H54 (cell line): ENCODE data around the gene NSD2.
"Not testable (repeated sequence)": the region's sequence is repeated elsewhere in the genome, so short reads cannot be mapped to it uniquely, and the experiment has no call there.

Source experiments
- DNase-seq: peaks from one replicate; pipeline ENCODE4 v3.0.0; 2011; ENCODE audit warnings: low spot score, mixed read lengths; ENCODE audit not compliant: insufficient read length
- FAIRE-seq: peaks from 3 replicates; lab custom pipeline; 2011; peaks lifted over from hg19 to GRCh38; lab: Jason Lieb, UNC
- POLR2A ChIP-seq: IDR thresholded peaks from 2 replicates; pipeline ENCODE4 v1.6.1; 2011; ENCODE audit warnings: low read depth, mild to moderate bottlenecking, low read length

NSD2 gene

DNA sequence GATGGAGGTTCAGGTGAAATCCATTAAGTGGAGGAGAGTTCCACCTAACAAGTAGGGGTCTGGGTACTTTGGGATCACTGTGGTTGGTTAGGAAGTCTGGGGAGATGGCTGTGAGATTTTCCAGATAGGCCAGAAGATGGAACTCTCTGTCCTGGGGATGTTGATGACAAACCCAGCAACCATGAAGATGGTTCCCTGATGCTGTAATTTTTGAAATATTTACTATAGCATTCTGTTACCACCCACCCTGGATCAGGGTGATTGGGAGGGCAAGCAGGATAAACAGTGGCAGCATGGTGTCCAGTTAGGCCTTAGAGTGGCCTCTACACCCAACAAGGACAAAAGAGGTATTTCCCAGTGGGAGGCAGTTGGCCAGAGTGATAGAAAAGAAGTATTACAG lies 153.5 kb downstream of the NSD2 start:
- DNase-seq (no peak), FAIRE-seq (no peak)
- TF ChIP-seq POLR2A, result no peak

DNA sequence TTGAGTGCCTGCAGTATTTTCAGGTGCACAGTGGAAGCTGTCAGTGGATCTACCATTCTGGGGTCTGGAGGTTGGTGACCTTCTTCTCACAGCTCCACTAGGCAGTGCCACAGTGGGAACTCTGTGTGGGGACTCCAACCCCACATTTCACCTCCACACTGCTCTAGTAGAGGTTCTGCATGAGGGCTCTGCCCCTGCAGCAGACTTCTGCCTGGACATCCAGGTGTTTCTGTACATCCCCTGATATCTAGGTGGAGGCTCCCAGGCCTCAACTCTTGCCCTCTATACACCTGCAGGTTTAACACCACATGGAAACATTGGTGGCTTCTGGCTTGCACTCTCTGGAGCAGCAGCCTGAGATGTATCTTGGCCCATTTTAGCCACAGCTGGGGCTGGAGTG lies 154.6 kb downstream of the NSD2 start:
- no peak for FAIRE-seq
- no peak for TF ChIP-seq POLR2A

DNA sequence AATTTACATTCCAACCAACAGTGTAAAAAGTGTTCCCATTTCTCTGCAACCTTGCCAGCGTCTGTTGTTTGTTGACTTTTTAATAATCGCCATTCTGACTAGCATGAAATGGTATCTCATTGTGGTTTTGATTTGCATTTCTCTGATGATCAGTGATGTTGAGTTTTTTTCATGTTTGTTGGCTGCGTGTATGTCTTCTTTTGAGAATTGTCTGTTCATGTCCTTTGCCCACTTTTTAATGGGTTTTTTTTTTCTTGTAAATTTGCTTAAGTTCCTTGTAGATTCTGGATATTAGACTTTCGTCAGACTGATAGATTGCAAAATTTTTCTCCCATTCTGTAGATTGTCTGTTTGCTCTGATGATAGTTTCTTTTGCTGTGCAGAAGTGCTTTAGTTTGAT lies 155.9 kb downstream of the NSD2 start:
- FAIRE-seq, DNase-seq: not testable (repeated sequence)

More for the DNA sequence above, 154.6 kb downstream of the NSD2 start:
- no peak for DNase-seq

DNA sequence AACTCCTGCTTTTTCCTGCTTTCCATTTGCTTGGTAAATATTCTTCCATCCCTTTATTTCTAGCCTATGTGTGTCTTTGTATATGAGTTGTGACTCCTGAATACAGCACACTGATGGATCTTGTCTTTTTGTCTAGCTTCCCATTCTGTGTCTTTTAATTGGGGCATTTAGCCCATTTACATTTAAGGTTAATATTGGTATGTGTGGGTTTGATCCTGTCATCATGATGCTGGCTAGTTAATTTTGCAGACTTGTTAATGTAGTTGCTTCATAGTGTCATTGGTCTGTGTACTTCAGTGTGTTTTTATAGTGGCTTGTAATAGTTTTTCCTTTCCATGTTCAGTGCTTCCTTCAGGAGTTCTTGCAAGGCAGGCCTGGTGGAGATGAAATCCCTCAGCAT lies 160.0 kb downstream of the NSD2 start:
- FAIRE-seq, DNase-seq: not testable (repeated sequence)
